ENCODE measurements around the gene ABT1. TPM values are rescaled to one million over a fixed set of nuclear protein-coding genes. Genes with fewer than 3 reads are reported as not detected.

Gene ABT1
- total RNA-seq (2021; fragmentation: NEBNext Ultra II Directional; extraction: Animal tissue kit (Norgen Biotek cat#: 25700)) (20.5 and 20.6 TPM in 2 replicates), polyA plus RNA-seq (2011; rRNA removed) (28.4 and 30.7 TPM in 2 replicates), polyA minus RNA-seq (2011; rRNA and poly(A)+ RNA removed) (10.8 and 10.9 TPM in 2 replicates)
- 26.5 TPM for polyA plus RNA-seq (2011; cell fraction: cytosol; rRNA removed)
- polyA plus RNA-seq (2011; cell fraction: nucleus; rRNA removed): 17.6 TPM
- 15.1 to 19.6 TPM (median 18.5 TPM) in 4 replicates for polyA plus RNA-seq (2012, experiment 1 of 2)
- polyA plus RNA-seq (2012, experiment 2 of 2): 19.3 TPM
- 16.1 TPM for polyA plus RNA-seq (2013, experiment 1 of 2)
- 16.3 TPM for polyA plus RNA-seq (2013, experiment 2 of 2)
- 10.6 TPM for polyA minus RNA-seq (2011; cell fraction: cytosol; rRNA and poly(A)+ RNA removed)
- polyA minus RNA-seq (2011; cell fraction: nucleus; rRNA and poly(A)+ RNA removed): 12.5 TPM
- long read RNA-seq, experiment 1, transcript ABT1-201 (3 exons, 2,949 nt): major isoform, 43 of 57 reads
- long read RNA-seq, experiment 1, partial matches to known transcripts: 14 of 57 reads
- long read RNA-seq, experiment 1, other reads (novel, unspliced or antisense): 0 of 57 reads
- long read RNA-seq, experiment 2, transcript ABT1-201 (3 exons, 2,949 nt): major isoform, 63 of 69 reads
- long read RNA-seq, experiment 2, partial matches to known transcripts: 4 of 69 reads
- long read RNA-seq, experiment 2, other reads (novel, unspliced or antisense): 2 of 69 reads

DNA sequence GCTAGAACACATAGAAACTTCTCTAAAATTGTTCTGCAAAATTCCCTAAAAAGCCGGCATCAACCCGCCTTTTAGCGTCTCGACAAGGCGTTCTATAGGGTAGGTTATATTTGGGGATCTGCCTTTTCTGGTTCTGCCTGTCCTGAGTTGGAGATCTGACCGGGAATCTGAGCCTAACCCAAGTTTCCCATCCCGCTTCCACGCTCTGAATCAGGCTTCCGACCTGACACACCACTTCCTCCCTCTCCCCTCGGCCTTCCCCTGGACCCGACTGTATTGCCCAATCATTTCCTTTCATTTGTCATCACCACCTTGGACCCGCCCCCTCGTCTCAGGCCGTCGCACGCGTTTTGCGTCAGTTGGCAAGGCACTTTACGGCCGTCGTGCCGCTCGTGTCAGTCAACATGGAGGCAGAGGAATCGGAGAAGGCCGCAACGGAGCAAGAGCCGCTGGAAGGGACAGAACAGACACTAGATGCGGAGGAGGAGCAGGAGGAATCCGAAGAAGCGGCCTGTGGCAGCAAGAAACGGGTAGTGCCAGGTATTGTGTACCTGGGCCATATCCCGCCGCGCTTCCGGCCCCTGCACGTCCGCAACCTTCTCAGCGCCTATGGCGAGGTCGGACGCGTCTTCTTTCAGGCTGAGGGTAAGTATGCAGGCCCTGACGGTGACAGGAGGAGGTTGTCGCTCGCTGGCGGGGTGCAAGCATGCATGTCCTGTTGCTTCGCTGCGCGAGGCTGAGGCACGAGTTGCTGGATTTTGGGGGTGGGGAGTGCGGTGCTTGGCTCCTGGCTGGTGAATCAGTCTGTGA is at the start of gene ABT1:
Gene ABT1 (plus strand): TSS at position 375 of the 810 bp plus-strand sequence. CDS start 30 bp downstream, at position 405.
- Histone ChIP-seq H2BK12ac (ENCODE audit: low read depth, low read length) (no peak within 1 kb of the TSS), H3K9me3 (ENCODE audit: insufficient read depth in 2 of 2, low read depth in 1 of 2, low read length in 1 of 2) (no peaks in the 10 kb centered on the region), H2AK5ac (ENCODE audit: low read depth, low read length) (no peak within 1 kb of the TSS), H4K91ac (replicated peaks; ENCODE audit: insufficient read length, low read length) (peak within 1 kb of the TSS; percentile 76), H3K23ac (ENCODE audit: insufficient read length) (no peak within 1 kb of the TSS), H3K56ac (replicated peaks; ENCODE audit: insufficient read length, low read depth, low read length) (no peak within 1 kb of the TSS), H2BK15ac (ENCODE audit: low read length) (peak within 1 kb of the TSS; percentile 92; the same call in 1 of the 2 replicates), H3K27ac (ENCODE audit: low read depth, low read length) (peak within 1 kb of the TSS; percentile 72), H2BK120ac (replicated peaks; ENCODE audit: low read depth, low read length) (no peak within 1 kb of the TSS), H3K4ac (replicated peaks; ENCODE audit: insufficient read length, low read depth, low read length) (no peak within 1 kb of the TSS), H2BK5ac (ENCODE audit: low read depth, low read length) (peak within 1 kb of the TSS; percentile 90; the same call in 1 of the 2 replicates), H4K5ac (ENCODE audit: insufficient read length, low read depth, low read length) (peak within 1 kb of the TSS; percentile 35), H3K79me1 (ENCODE audit: low read depth, low read length) (peaks cover 8% of the 10 kb centered on the region), H3K23me2 (ENCODE audit: low read depth, low read length) (peaks cover 18% of the 10 kb centered on the region), H2BK20ac (ENCODE audit: low read length) (no peak within 1 kb of the TSS), H3K9ac (replicated peaks in 1 of 4; ENCODE audit: extremely low read depth in 1 of 4, low read depth in 3 of 4, low read length in 3 of 4) (peak within 1 kb of the TSS; percentile 70 to 90 (median 86)), H3K14ac (ENCODE audit: insufficient read length) (no peak within 1 kb of the TSS), H4K20me1 (replicated peaks in 1 of 2; ENCODE audit: control insufficient read depth in 1 of 2, insufficient read depth in 2 of 2, low read length in 2 of 2) (no peaks in the 10 kb centered on the region), H3K18ac (ENCODE audit: extremely low read depth, low read length) (no peak within 1 kb of the TSS; the same call in 1 of the 2 replicates), H2AFZ (ENCODE audit: low read length) (peak within 1 kb of the TSS; percentile 97), H4K8ac (ENCODE audit: extremely low read depth, insufficient read depth, low read length) (peak within 1 kb of the TSS; percentile 89; the same call in 1 of the 2 replicates), H3K36me3 (ENCODE audit: control insufficient read depth in 2 of 4, insufficient read depth in 4 of 4, low read length in 3 of 4) (peaks cover 0 to 6% (median 3%) of the 10 kb centered on the region in 4 experiments; a peak in 2 of 8 replicates), H3K79me2 (ENCODE audit: control insufficient read depth in 1 of 2, insufficient read depth in 2 of 2, low read length in 2 of 2) (peaks cover 0 to 12% of the 10 kb centered on the region in 2 experiments; a peak in 2 of 4 replicates), H3K4me3 (ENCODE audit: extremely low read depth in 1 of 4, insufficient read depth in 2 of 4, low read depth in 3 of 4, low read length in 4 of 4) (peak within 1 kb of the TSS; percentile 92 to 100 (median 99)), H3K27me3 (replicated peaks in 1 of 4; ENCODE audit: control insufficient read depth in 3 of 4, extremely low read depth in 1 of 4, insufficient read depth in 3 of 4, low read length in 3 of 4) (no peaks in the 10 kb centered on the region), H3K4me1 (replicated peaks in 1 of 4; ENCODE audit: control insufficient read depth in 3 of 4, insufficient read depth in 4 of 4, low read length in 3 of 4) (peaks cover 0 to 5% (median 2%) of the 10 kb centered on the region in 4 experiments; a peak in 5 of 7 replicates), H3K4me2 (ENCODE audit: insufficient read depth in 1 of 2, low read depth in 2 of 2, low read length in 2 of 2) (peak within 1 kb of the TSS; percentile 74 to 90)
- peak; percentile 91 to 99 for DNase-seq (ENCODE audit: low read depth in 1 of 2, low spot score in 2 of 2)
- WGBS, 2 experiments (ENCODE audit: extremely low coverage in 1 of 2, insufficient coverage in 1 of 2, insufficient read length in 1 of 2, insufficient replicate concordance in 2 of 2, low coverage in 1 of 2, low lambda C conversion rate in 2 of 2, missing lambda C conversion rate in 1 of 2): 3% methylated on average over 50 of the region's 51 CpGs; no CpG with 5 or more reads in 1 of the 2 experiments
- FAIRE-seq: peak; percentile 94
- POLR2A ChIA-PET (ENCODE audit: partially characterized antibody): interaction anchor here (1.1 to 2.1 kb wide), 2 partner anchors 40 to 256 kb away, joined by 3 to 9 read pairs; no protein-coding TSS in a partner anchor
- CTCF ChIA-PET (ENCODE audit: partially characterized antibody): interaction anchor here (1.3 to 6.0 kb wide), 3 partner anchors 19 to 255 kb away, joined by 3 to 134 read pairs (median 18); no protein-coding TSS in a partner anchor
